CD14-positive monocyte (primary cell): ENCODE results near the gene ITK. TPM values are rescaled to one million over a fixed set of nuclear protein-coding genes. Genes with fewer than 3 reads are reported as not detected.

Experiments used
- DNase-seq, 3 donors: peaks; one replicate each; pipeline ENCODE4 v3.0.0-alpha.2; 2011 to 2022
- H2AFZ ChIP-seq: 2 replicates; pipeline ENCODE4 v1.6.0; 2012; ENCODE audit warnings: mild to moderate bottlenecking, low read depth, low read length, inconsistent platforms; ENCODE audit not compliant: insufficient read depth, poor library complexity, severe bottlenecking
- H3K27ac ChIP-seq, 2 donors: 1 replicate in 1 of 2; 2 replicates in 1 of 2; pipeline ENCODE4 v1.5.1; 2012 to 2013; ENCODE audit warnings: low read length in 2 of 2, control low read depth in 1 of 2, inconsistent platforms in 1 of 2, low read depth in 1 of 2, mild to moderate bottlenecking in 1 of 2
- H3K27me3 ChIP-seq, 2 donors: one replicate each; pipeline versions ENCODE4 v1.6.0 to v1.6.1; 2011 to 2013; ENCODE audit warnings: low read length in 2 of 2; ENCODE audit not compliant: control insufficient read depth in 2 of 2, insufficient read depth in 2 of 2
- H3K36me3 ChIP-seq, 2 donors: replicated peaks in 1 of 2; 1 replicate in 1 of 2; 2 replicates in 1 of 2; pipeline versions ENCODE4 v1.5.1 to v1.6.1; 2012 to 2013; ENCODE audit warnings: low read length in 2 of 2, control low read depth in 1 of 2, inconsistent platforms in 1 of 2, mild to moderate bottlenecking in 1 of 2; ENCODE audit not compliant: insufficient read depth in 2 of 2, control insufficient read depth in 1 of 2
- H3K4me1 ChIP-seq, 2 donors: 1 replicate in 1 of 2; 2 replicates in 1 of 2; pipeline versions ENCODE4 v1.5.1 to v1.6.1; 2012 to 2013; ENCODE audit warnings: low read length in 2 of 2, control low read depth in 1 of 2, inconsistent platforms in 1 of 2, mild to moderate bottlenecking in 1 of 2, moderate library complexity in 1 of 2; ENCODE audit not compliant: insufficient read depth in 2 of 2, control insufficient read depth in 1 of 2
- H3K4me2 ChIP-seq: replicated peaks from 2 replicates; pipeline ENCODE3; 2012; ENCODE audit warnings: low read length, moderate library complexity, mild to moderate bottlenecking; ENCODE audit not compliant: poor library complexity, severe bottlenecking; ENCODE audit errors: extremely low read depth
- H3K4me3 ChIP-seq, 3 experiments: fragments of 200-600 bp in 1 of 3; sonication (generic) in 1 of 3; replicated peaks in 1 of 3; 1 replicate in 2 of 3; 2 replicates in 1 of 3; pipeline ENCODE4 v1.5.1; 2011 to 2013; ENCODE audit warnings: low read length in 3 of 3, mild to moderate bottlenecking in 3 of 3, control low read depth in 2 of 3, low read depth in 2 of 3, inconsistent platforms in 1 of 3, moderate library complexity in 1 of 3
- H3K79me2 ChIP-seq: 2 replicates; pipeline ENCODE4 v1.6.0; 2012; ENCODE audit warnings: mild to moderate bottlenecking, control low read depth, inconsistent platforms, low read length, moderate library complexity; ENCODE audit not compliant: insufficient read depth
- H3K9ac ChIP-seq: 2 replicates; pipeline ENCODE4 v1.6.0; 2017; ENCODE audit warnings: low read length, mild to moderate bottlenecking; ENCODE audit not compliant: insufficient read depth, poor library complexity, severe bottlenecking
- H3K9me3 ChIP-seq, 2 donors: replicated peaks in 1 of 2; 1 replicate in 1 of 2; 2 replicates in 1 of 2; pipeline versions ENCODE4 v1.5.1 to v1.6.1; 2012 to 2013; ENCODE audit warnings: low read length in 2 of 2, control low read depth in 1 of 2; ENCODE audit not compliant: control insufficient read depth in 1 of 2, insufficient read depth in 1 of 2
- H4K20me1 ChIP-seq: 2 replicates; pipeline ENCODE4 v1.6.0; 2012; ENCODE audit warnings: mild to moderate bottlenecking, low read length, control low read depth, moderate library complexity; ENCODE audit not compliant: insufficient read depth
- H3K27ac Mint-ChIP-seq, 7 donors: one replicate each; pipeline ENCODE4 v1.8.0; 2020; ENCODE audit warnings: mild to moderate bottlenecking in 7 of 7, mixed read lengths in 7 of 7, moderate library complexity in 6 of 7, inconsistent platforms in 2 of 7
- H3K27me3 Mint-ChIP-seq, 3 donors: one replicate each; pipeline ENCODE4 v1.8.0; 2021 to 2022; ENCODE audit warnings: low read depth in 3 of 3, mild to moderate bottlenecking in 3 of 3, mixed read lengths in 3 of 3, moderate library complexity in 3 of 3, inconsistent platforms in 1 of 3
- H3K36me3 Mint-ChIP-seq, 2 donors: one replicate each; pipeline ENCODE4 v1.8.0; 2020; ENCODE audit warnings: mixed read lengths in 2 of 2, inconsistent platforms in 1 of 2, mild to moderate bottlenecking in 1 of 2
- H3K4me1 Mint-ChIP-seq: one replicate; pipeline ENCODE4 v1.8.0; 2020; ENCODE audit warnings: mild to moderate bottlenecking, mixed read lengths
- H3K4me3 Mint-ChIP-seq, 2 donors: one replicate each; pipeline ENCODE4 v1.8.0; 2020; ENCODE audit warnings: mild to moderate bottlenecking in 2 of 2, mixed read lengths in 2 of 2, moderate library complexity in 1 of 2
- H3K9me3 Mint-ChIP-seq, 7 donors: one replicate each; pipeline ENCODE4 v1.8.0; 2020 to 2022; ENCODE audit warnings: mixed read lengths in 7 of 7, mild to moderate bottlenecking in 6 of 7, moderate library complexity in 6 of 7, inconsistent platforms in 2 of 7
- WGBS: methylation state at CpG from one replicate; pipeline ENCODE4 v1.1.5; 2013; ENCODE audit warnings: missing lambda C conversion rate; ENCODE audit not compliant: insufficient coverage; 5-methylcytosine and 5-hydroxymethylcytosine counted together
- intact Hi-C, 2 donors: fragments of 100-400 bp; cut with micrococcal nuclease; formaldehyde crosslinking; loops; one replicate each; pipeline versions ENCODE4 v1.15.0 to v1.15.1; 2023
- polyA plus RNA-seq, 3 donors: library from polyadenylated mRNA; depleted of rRNA in 1 of 3; unstranded in 2 of 3; stranded (reverse) in 1 of 3; fragments of 300-500 nt in 2 of 3; fragments of >200 nt in 1 of 3; fragmentation: Illumina TruSeq in 2 of 3; gene quantifications; 1 replicate in 2 of 3; 2 replicates in 1 of 3; pipeline ENCODE4 v1.2.3, GENCODE V29; 2012 to 2021
- TF ChIP-seq, protein P1 (sequence below): fragments of 200-600 bp; IDR thresholded peaks from one replicate; pipeline ENCODE4 v1.8.0; 2022; ENCODE audit warnings: antibody characterized with exemption, mild to moderate bottlenecking

The ITK gene
- polyA plus RNA-seq, 3 donors: 0.03 to 0.60 (median 0.39) TPM

DNA sequence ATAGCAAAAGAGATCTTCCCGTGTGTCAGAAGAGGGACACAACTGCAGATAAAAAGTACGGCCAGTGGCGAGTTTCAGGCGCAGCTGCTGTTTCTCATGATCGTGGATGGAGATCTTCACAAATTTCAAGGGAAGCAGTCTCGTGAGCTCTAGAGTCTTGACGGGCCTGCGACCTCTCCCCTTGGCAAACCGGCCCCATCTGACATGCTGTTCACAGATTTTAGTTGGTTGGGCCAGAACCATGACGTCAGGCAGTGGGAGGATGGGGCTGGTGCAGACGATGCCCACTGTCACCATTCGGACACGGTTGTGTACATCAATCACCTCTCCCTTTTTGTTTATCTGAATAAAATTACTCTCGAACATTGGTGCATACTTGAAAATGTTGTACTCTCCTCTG lies 15.0 kb upstream of the ITK start:
- Mint-ChIP-seq H3K4me1 (no peaks in the 10 kb centered on the region), H3K4me3 (no peak overlapping the region)
- H3K79me2 ChIP-seq: no peaks in the 10 kb centered on the region

GRCh38 chr5:157166214-157167213 lies 14.1 kb upstream of the ITK start, which contains the start of gene GARIN3:
TSS of gene GARIN3 (minus strand) at chr5:157166264. CDS start at chr5:157166168, 96 bp downstream.
- DNase-seq: no peak
- Mint-ChIP-seq H3K36me3 (no peaks in the 10 kb centered on the region), H3K4me1 (no peaks in the 10 kb centered on the region), H3K27ac (no peak within 1 kb of the TSS), H3K9me3 (peaks cover 3 to 14% (median 6%) of the 10 kb centered on the region in 7 donors), H3K4me3 (no peak within 1 kb of the TSS), H3K27me3 (peaks cover 4 to 10% (median 5%) of the 10 kb centered on the region in 3 donors)
- H2AFZ ChIP-seq: no peak within 1 kb of the TSS
- H3K27me3 ChIP-seq: no peaks in the 10 kb centered on the region
- no peak within 1 kb of the TSS for H3K27ac ChIP-seq
- no peak within 1 kb of the TSS for H3K9ac ChIP-seq
- no peak within 1 kb of the TSS for H3K4me2 ChIP-seq
- no peak within 1 kb of the TSS for H3K4me3 ChIP-seq
- TF ChIP-seq, protein P1, sequence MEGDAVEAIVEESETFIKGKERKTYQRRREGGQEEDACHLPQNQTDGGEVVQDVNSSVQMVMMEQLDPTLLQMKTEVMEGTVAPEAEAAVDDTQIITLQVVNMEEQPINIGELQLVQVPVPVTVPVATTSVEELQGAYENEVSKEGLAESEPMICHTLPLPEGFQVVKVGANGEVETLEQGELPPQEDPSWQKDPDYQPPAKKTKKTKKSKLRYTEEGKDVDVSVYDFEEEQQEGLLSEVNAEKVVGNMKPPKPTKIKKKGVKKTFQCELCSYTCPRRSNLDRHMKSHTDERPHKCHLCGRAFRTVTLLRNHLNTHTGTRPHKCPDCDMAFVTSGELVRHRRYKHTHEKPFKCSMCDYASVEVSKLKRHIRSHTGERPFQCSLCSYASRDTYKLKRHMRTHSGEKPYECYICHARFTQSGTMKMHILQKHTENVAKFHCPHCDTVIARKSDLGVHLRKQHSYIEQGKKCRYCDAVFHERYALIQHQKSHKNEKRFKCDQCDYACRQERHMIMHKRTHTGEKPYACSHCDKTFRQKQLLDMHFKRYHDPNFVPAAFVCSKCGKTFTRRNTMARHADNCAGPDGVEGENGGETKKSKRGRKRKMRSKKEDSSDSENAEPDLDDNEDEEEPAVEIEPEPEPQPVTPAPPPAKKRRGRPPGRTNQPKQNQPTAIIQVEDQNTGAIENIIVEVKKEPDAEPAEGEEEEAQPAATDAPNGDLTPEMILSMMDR: no peak
- 87% methylated on average over 2 of the region's 7 CpGs for WGBS
- H3K79me2 ChIP-seq: no peaks in the 10 kb centered on the region
- no peaks in the 10 kb centered on the region for H3K4me1 ChIP-seq
- no peaks in the 10 kb centered on the region for H3K36me3 ChIP-seq
- intact Hi-C loops: no loop called here
- H4K20me1 ChIP-seq: no peaks in the 10 kb centered on the region
- H3K9me3 ChIP-seq: peaks cover 0 to 3% of the 10 kb centered on the region in 2 donors

More for the DNA sequence above, 15.0 kb upstream of the ITK start:
- no peaks in the 10 kb centered on the region for H3K27me3 ChIP-seq
- no peak overlapping the region for H3K9ac ChIP-seq
- no peaks in the 10 kb centered on the region for H3K36me3 Mint-ChIP-seq
- no peak overlapping the region for H2AFZ ChIP-seq
- H3K9me3 ChIP-seq: no peaks in the 10 kb centered on the region
- no peaks in the 10 kb centered on the region for H4K20me1 ChIP-seq
- H3K27ac Mint-ChIP-seq: no peak overlapping the region
- no peaks in the 10 kb centered on the region for H3K4me1 ChIP-seq
- intact Hi-C loops: no loop called here
- TF ChIP-seq, protein P1: no peak
- peaks cover 4 to 8% (median 8%) of the 10 kb centered on the region in 3 donors for H3K27me3 Mint-ChIP-seq
- H3K36me3 ChIP-seq: no peaks in the 10 kb centered on the region
- no peak overlapping the region for H3K4me2 ChIP-seq
- no peak for DNase-seq
- WGBS: 98% methylated on average over 8 of the region's 14 CpGs
- H3K4me3 ChIP-seq: no peak overlapping the region
- H3K27ac ChIP-seq: no peak overlapping the region
- H3K9me3 Mint-ChIP-seq: peaks cover 3 to 13% (median 6%) of the 10 kb centered on the region in 7 donors
